Transverse colon (tissue), 4 donors: ENCODE data around the gene STXBP2.

Experiments used
- CTCF ChIP-seq, 5 experiments: fragments of 200-600 bp in 3 of 5; fragments of 450-650 bp in 2 of 5; sonication (generic) in 3 of 5; IDR thresholded peaks; 1 replicate in 2 of 5; 2 replicates in 3 of 5; pipeline ENCODE4 v1.5.1; 2016 to 2017; ENCODE audit warnings: antibody characterized with exemption in 5 of 5, inconsistent platforms in 3 of 5, mild to moderate bottlenecking in 2 of 5, moderate library complexity in 1 of 5
- POLR2A ChIP-seq: fragments of 450-650 bp; IDR thresholded peaks from one replicate; pipeline ENCODE4 v1.6.1; 2016; ENCODE audit warnings: antibody characterized with exemption, mild to moderate bottlenecking, moderate library complexity
- POLR2AphosphoS5 ChIP-seq, 3 donors: sonication (generic); formaldehyde crosslinking; IDR thresholded peaks; one replicate each; pipeline ENCODE4 v1.6.1; 2016; ENCODE audit warnings: antibody characterized with exemption in 3 of 3

- TF ChIP-seq POLR2A, result no peak
- no peak for TF ChIP-seq CTCF (IDR thresholded peaks at IDR 0.05)
- TF ChIP-seq POLR2AphosphoS5 (IDR thresholded peaks at IDR 0.05), result no peak
These were observed 19.7 kb upstream of the STXBP2 start for GRCh38 chr19:7617172-7617571.
